HCT116 (cell line): ENCODE measurements around the gene SCN4A. TPM values are rescaled to one million over a fixed set of nuclear protein-coding genes. Genes with fewer than 3 reads are reported as not detected.

Source experiments
- ATAC-seq: fragments of 200-7000 bp; cut with Tn5 transposase; 2 replicates; pipeline ENCODE4 v1.9.1; 2020; ENCODE audit warnings: mild to moderate bottlenecking, moderate library complexity
- BruUV-seq: library from RNA; stranded (reverse); fragments of 400-500 nt; replicated peaks from 2 replicates; lab custom pipeline; 2021; lab: Mats Ljungman, UMichigan
- CTCF ChIA-PET: fragments of 300-600 bp; sonication (Branson Sonifier 250); formaldehyde crosslinking; loops from one replicate; lab custom pipeline; 2021; ENCODE audit warnings: antibody characterized with exemption; lab: Charles Lee
- POLR2A ChIA-PET: fragments of 300-600, 350-600 bp; sonication (Branson Sonifier 250); formaldehyde crosslinking; loops from one replicate; lab custom pipeline; 2021; ENCODE audit warnings: antibody characterized with exemption; lab: Charles Lee
- RAD21 ChIA-PET, 2 experiments: fragments of 300-600 bp; sonication (Branson Sonifier 250); formaldehyde crosslinking; loops; one replicate each; lab custom pipeline; 2023; ENCODE audit warnings: low total read pairs in 2 of 2; ENCODE audit not compliant: uncharacterized antibody in 2 of 2, unreplicated experiment in 2 of 2, low non-redundant PET in 1 of 2; lab: Charles Lee
- DNase-seq: peaks from one replicate; pipeline ENCODE4 v3.0.0-alpha.2; 2010; ENCODE audit warnings: low read depth, low spot score
- H2AFZ ChIP-seq: fragments of 200-600 bp; shearing (Covaris generic), sonication (generic); 2 replicates; pipeline ENCODE4 v1.6.1; 2017; ENCODE audit warnings: low read depth, mixed run types, mixed read lengths, antibody characterized with exemption, low read length; ENCODE audit not compliant: poor library complexity, severe bottlenecking
- H3K27ac ChIP-seq: 2 replicates; pipeline ENCODE4 v1.5.1; 2012; ENCODE audit warnings: low read depth, low read length
- H3K27me3 ChIP-seq: fragments of 200-600 bp; sonication (generic); 2 replicates; pipeline ENCODE4 v1.6.1; 2016; ENCODE audit warnings: mixed run types, low read length, mixed read lengths; ENCODE audit not compliant: insufficient read depth
- H3K36me3 ChIP-seq, 2 experiments: fragments of 200-500 bp in 1 of 2; fragments of 200-600 bp in 1 of 2; sonication (Bioruptor generic) in 1 of 2; sonication (generic) in 1 of 2; 2 replicates each; pipeline versions ENCODE4 v1.5.1 to v1.6.1; 2014 to 2016; ENCODE audit warnings: low read length in 2 of 2, inconsistent platforms in 1 of 2, mixed read lengths in 1 of 2, mixed run types in 1 of 2; ENCODE audit not compliant: insufficient read depth in 2 of 2, control insufficient read depth in 1 of 2
- H3K4me1 ChIP-seq, 2 experiments: fragments of 200-600 bp in 1 of 2; sonication (generic) in 1 of 2; 2 replicates each; pipeline versions ENCODE4 v1.5.1 to v1.6.1; 2012 to 2017; ENCODE audit warnings: low read length in 2 of 2, inconsistent platforms in 1 of 2, mild to moderate bottlenecking in 1 of 2, mixed read lengths in 1 of 2, mixed run types in 1 of 2, moderate library complexity in 1 of 2; ENCODE audit not compliant: insufficient read depth in 2 of 2, control insufficient read depth in 1 of 2
- H3K4me2 ChIP-seq: fragments of 200-600 bp; sonication (generic); 2 replicates; pipeline ENCODE4 v1.6.1; 2017; ENCODE audit warnings: mixed run types, low read length, mixed read lengths
- H3K4me3 ChIP-seq, 2 experiments: fragments of 200-600 bp in 1 of 2; sonication (generic) in 1 of 2; replicated peaks in 1 of 2; 2 replicates each; pipeline ENCODE4 v1.5.1; 2011 to 2016; ENCODE audit warnings: low read length in 2 of 2, control low read depth in 1 of 2, low read depth in 1 of 2, mild to moderate bottlenecking in 1 of 2, mixed read lengths in 1 of 2, mixed run types in 1 of 2
- H3K79me2 ChIP-seq: fragments of 200-600 bp; sonication (generic); 2 replicates; pipeline ENCODE4 v1.6.1; 2017; ENCODE audit warnings: mild to moderate bottlenecking, mixed run types, low read length, moderate library complexity, mixed read lengths; ENCODE audit not compliant: insufficient read depth
- H3K9ac ChIP-seq: fragments of 200-600 bp; sonication (generic); 2 replicates; pipeline ENCODE4 v1.6.1; 2016; ENCODE audit warnings: low read length, mixed read lengths
- H3K9me2 ChIP-seq: fragments of 200-600 bp; sonication (generic), shearing (Covaris generic); 2 replicates; pipeline ENCODE4 v1.6.1; 2017; ENCODE audit warnings: mixed run types, mild to moderate bottlenecking, moderate library complexity; ENCODE audit not compliant: insufficient read depth
- H3K9me3 ChIP-seq, 2 experiments: fragments of 200-500 bp in 1 of 2; fragments of 200-600 bp in 1 of 2; sonication (Bioruptor generic) in 1 of 2; sonication (generic) in 1 of 2; 2 replicates each; pipeline ENCODE4 v1.6.1; 2014 to 2017; ENCODE audit warnings: low read length in 2 of 2, mixed read lengths in 2 of 2, inconsistent platforms in 1 of 2, low read depth in 1 of 2, mild to moderate bottlenecking in 1 of 2, mixed run types in 1 of 2, moderate library complexity in 1 of 2; ENCODE audit not compliant: control insufficient read depth in 1 of 2, insufficient read depth in 1 of 2
- H4K20me1 ChIP-seq: fragments of 200-600 bp; sonication (generic), shearing (Covaris generic); 2 replicates; pipeline ENCODE4 v1.6.1; 2017; ENCODE audit warnings: mixed run types, mild to moderate bottlenecking, moderate library complexity; ENCODE audit not compliant: insufficient read depth
- CBX3 ChIP-seq: IDR thresholded peaks from 2 replicates; pipeline ENCODE4 v1.6.1; 2012; ENCODE audit warnings: low read depth
- CEBPB ChIP-seq: IDR thresholded peaks from 2 replicates; pipeline ENCODE4 v1.6.1; 2012; ENCODE audit warnings: low read depth
- EZH2 ChIP-seq: fragments of 200-600 bp; sonication (generic); IDR thresholded peaks from 2 replicates; pipeline ENCODE4 v1.6.1; 2017; ENCODE audit warnings: antibody characterized with exemption, mixed run types
- EZH2phosphoT487 ChIP-seq: fragments of 200-600 bp; IDR thresholded peaks from 2 replicates; pipeline ENCODE4 v1.6.1; 2018; ENCODE audit warnings: antibody characterized with exemption, borderline replicate concordance
- POLR2A ChIP-seq: IDR thresholded peaks from 2 replicates; pipeline ENCODE4 v1.7.0; 2011; ENCODE audit warnings: borderline replicate concordance; ENCODE audit not compliant: insufficient read depth, insufficient read length; ENCODE audit errors: extremely low read depth
- SIN3A ChIP-seq: IDR thresholded peaks from 2 replicates; pipeline ENCODE4 v1.6.1; 2012; ENCODE audit warnings: low read depth
- TCF7L2 ChIP-seq: IDR thresholded peaks from 2 replicates; pipeline ENCODE4 v1.7.0; 2011; ENCODE audit warnings: borderline replicate concordance, inconsistent platforms; ENCODE audit not compliant: insufficient read depth, insufficient read length; ENCODE audit errors: extremely low read depth
- YY1 ChIP-seq: IDR thresholded peaks from 2 replicates; pipeline ENCODE4 v1.6.1; 2011; ENCODE audit warnings: low read length, low read depth, moderate library complexity, mild to moderate bottlenecking; ENCODE audit not compliant: insufficient replicate concordance; ENCODE audit errors: extremely low read depth
- intact Hi-C: fragments of 100-400 bp; cut with micrococcal nuclease; formaldehyde crosslinking; loops from 2 replicates; pipeline ENCODE4 v1.10.0; 2022
- total RNA-seq: library from RNA; stranded (reverse); gene quantifications from one replicate; pipeline ENCODE4 v1.2.1, GENCODE V29; 2021; ENCODE audit not compliant: unreplicated experiment
- TF ChIP-seq, protein P1 (sequence below): IDR thresholded peaks from 2 replicates; pipeline ENCODE4 v1.6.1; 2012
- TF ChIP-seq, protein P2 (sequence below): IDR thresholded peaks from 2 replicates; pipeline ENCODE4 v1.6.1; 2012
- TF ChIP-seq, protein P3 (sequence below), 3 experiments: fragments of 200-600 bp in 1 of 3; sonication (generic) in 1 of 3; IDR thresholded peaks in 2 of 3; conservative IDR thresholded peaks in 1 of 3; 2 replicates each; pipeline ENCODE4 v1.5.1; 2012 to 2017; ENCODE audit warnings: low read depth in 2 of 3, low read length in 2 of 3, antibody characterized with exemption in 1 of 3, borderline replicate concordance in 1 of 3, control low read depth in 1 of 3, mild to moderate bottlenecking in 1 of 3, mixed read lengths in 1 of 3, mixed run types in 1 of 3, moderate library complexity in 1 of 3; ENCODE audit not compliant: insufficient read depth in 1 of 3
- TF ChIP-seq, protein P4 (sequence below): IDR thresholded peaks from 2 replicates; pipeline ENCODE4 v1.6.1; 2012; ENCODE audit warnings: low read depth

Gene SCN4A
- total RNA-seq, 1 experiment from 2014 or later: 2.7 TPM

DNA sequence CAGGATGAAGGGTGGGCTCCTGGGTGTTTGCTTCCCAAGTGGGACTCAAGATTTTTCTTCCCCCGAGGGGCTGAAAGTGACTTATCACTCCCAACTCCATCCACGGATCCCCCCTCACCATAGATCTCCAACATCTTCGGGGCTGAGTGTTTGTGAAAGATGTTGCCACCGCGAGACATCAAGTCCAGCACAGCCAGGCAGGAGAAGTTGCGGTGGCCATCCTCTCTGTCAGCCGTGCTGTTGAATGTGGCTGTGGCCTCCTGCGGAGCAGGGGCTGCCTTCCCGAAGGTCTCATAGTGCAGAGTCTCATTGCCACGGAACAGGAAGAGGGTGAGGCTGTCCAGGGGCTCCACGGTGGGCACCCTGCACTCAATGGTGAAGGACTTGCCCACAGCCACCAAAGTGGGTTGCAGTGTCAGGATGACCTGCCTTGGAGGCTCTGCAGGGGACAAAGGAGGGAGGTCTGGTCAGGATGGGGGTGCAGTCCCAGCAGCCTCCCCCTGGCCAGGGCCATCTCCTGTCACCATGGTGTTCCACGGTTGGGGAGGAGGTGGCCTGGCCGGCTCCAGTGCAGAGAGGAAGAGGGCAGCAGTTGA lies 30.9 kb upstream of the SCN4A start:
- Histone ChIP-seq H3K27ac (no peak overlapping the region), H3K9me3 (no peaks in the 10 kb centered on the region), H3K36me3 (no peaks in the 10 kb centered on the region), H3K27me3 (no peaks in the 10 kb centered on the region), H2AFZ (no peak overlapping the region), H3K4me3 (no peak overlapping the region), H3K9ac (no peak overlapping the region), H4K20me1 (no peaks in the 10 kb centered on the region), H3K9me2 (no peaks in the 10 kb centered on the region), H3K79me2 (no peaks in the 10 kb centered on the region), H3K4me2 (no peak overlapping the region), H3K4me1 (peaks cover 14 to 29% of the 10 kb centered on the region in 2 experiments)
- ATAC-seq (no peak), DNase-seq (no peak)
- intact Hi-C loops: no loop called here
- RAD21 ChIA-PET: no interaction called here
- CTCF ChIA-PET: no interaction called here
- TF ChIP-seq EZH2phosphoT487 (no peak), CBX3 (no peak)
- BruUV-seq: no TSS peak
- POLR2A ChIA-PET: no interaction called here

DNA sequence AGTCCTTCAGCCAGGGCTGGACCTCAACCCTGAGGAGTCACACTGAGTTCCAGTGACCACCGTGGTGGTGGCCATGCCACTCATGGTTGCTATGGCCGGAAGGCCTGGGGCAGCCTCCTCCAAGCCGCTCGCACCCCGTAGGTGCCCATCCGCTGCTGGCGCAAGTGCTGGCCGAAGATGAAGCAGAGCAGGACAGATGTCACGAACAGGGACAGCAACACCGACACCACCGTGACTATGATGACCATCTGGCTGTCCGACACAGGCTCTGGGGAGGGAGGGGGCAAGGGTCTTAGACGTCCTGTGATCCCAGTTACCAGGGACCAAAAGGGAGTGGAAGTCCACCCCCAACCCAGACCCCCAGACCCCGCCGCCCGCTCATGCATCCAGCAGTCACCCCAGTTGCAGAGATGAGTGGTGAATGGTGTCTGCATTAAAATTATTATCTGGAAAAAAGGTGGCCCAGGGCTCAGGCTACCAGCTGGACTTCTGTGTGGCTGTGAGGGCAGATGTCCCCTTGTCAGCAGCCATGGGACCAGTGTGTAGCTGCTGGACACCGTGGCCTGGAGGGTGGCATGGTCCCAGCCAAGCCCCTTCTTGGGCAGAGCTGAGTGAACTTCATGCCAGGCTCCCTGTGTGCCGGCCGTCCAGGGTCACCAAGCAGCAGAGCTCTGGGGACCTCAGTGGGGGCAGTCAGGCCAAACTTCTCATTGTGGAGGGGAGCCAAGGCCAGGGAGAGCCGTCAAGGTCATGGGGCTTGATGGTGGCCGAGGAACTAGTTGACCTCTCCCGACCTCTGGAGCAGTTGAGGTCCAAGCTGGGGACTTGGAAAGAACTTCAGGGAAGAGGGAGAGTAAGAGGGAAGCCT lies 30.2 kb upstream of the SCN4A start:
- no peaks in the 10 kb centered on the region for H3K36me3 ChIP-seq
- H3K4me3 ChIP-seq: no peak overlapping the region
- no peaks in the 10 kb centered on the region for H3K9me3 ChIP-seq
- no peak for DNase-seq
- intact Hi-C loops: no loop called here
- H3K27ac ChIP-seq: no peak overlapping the region
- H3K4me1 ChIP-seq: peaks cover 14 to 28% of the 10 kb centered on the region in 2 experiments
- no peaks in the 10 kb centered on the region for H3K27me3 ChIP-seq
- no peak overlapping the region for H3K9ac ChIP-seq
- no peak overlapping the region for H3K4me2 ChIP-seq
- H3K79me2 ChIP-seq: no peaks in the 10 kb centered on the region
- no peak overlapping the region for H2AFZ ChIP-seq
- POLR2A ChIA-PET: no interaction called here
- ATAC-seq: no peak
- CTCF ChIA-PET: interaction anchor here (1.1 kb wide), 1 partner anchor 12 kb away, joined by 3 read pairs; no protein-coding TSS in a partner anchor
- BruUV-seq: no TSS peak
- H3K9me2 ChIP-seq: no peaks in the 10 kb centered on the region
- RAD21 ChIA-PET: no interaction called here
- no peaks in the 10 kb centered on the region for H4K20me1 ChIP-seq
- TF ChIP-seq, protein P1, sequence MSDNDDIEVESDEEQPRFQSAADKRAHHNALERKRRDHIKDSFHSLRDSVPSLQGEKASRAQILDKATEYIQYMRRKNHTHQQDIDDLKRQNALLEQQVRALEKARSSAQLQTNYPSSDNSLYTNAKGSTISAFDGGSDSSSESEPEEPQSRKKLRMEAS: no peak
- TF ChIP-seq SIN3A: no peak
- no peak for TF ChIP-seq POLR2A
- no peak for TF ChIP-seq YY1
- TF ChIP-seq, protein P2, sequence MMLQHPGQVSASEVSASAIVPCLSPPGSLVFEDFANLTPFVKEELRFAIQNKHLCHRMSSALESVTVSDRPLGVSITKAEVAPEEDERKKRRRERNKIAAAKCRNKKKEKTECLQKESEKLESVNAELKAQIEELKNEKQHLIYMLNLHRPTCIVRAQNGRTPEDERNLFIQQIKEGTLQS: no peak
- TF ChIP-seq, protein P3, sequence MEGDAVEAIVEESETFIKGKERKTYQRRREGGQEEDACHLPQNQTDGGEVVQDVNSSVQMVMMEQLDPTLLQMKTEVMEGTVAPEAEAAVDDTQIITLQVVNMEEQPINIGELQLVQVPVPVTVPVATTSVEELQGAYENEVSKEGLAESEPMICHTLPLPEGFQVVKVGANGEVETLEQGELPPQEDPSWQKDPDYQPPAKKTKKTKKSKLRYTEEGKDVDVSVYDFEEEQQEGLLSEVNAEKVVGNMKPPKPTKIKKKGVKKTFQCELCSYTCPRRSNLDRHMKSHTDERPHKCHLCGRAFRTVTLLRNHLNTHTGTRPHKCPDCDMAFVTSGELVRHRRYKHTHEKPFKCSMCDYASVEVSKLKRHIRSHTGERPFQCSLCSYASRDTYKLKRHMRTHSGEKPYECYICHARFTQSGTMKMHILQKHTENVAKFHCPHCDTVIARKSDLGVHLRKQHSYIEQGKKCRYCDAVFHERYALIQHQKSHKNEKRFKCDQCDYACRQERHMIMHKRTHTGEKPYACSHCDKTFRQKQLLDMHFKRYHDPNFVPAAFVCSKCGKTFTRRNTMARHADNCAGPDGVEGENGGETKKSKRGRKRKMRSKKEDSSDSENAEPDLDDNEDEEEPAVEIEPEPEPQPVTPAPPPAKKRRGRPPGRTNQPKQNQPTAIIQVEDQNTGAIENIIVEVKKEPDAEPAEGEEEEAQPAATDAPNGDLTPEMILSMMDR (IDR thresholded peaks at IDR 0.05 in 2 of 3, conservative IDR thresholded peaks at IDR 0.05 in 1 of 3; ENCODE audit: borderline replicate concordance in 1 of 3, insufficient read depth in 1 of 3, low read depth in 2 of 3, low read length in 2 of 3): no peak
- no peak for TF ChIP-seq EZH2
- TF ChIP-seq, protein P4, sequence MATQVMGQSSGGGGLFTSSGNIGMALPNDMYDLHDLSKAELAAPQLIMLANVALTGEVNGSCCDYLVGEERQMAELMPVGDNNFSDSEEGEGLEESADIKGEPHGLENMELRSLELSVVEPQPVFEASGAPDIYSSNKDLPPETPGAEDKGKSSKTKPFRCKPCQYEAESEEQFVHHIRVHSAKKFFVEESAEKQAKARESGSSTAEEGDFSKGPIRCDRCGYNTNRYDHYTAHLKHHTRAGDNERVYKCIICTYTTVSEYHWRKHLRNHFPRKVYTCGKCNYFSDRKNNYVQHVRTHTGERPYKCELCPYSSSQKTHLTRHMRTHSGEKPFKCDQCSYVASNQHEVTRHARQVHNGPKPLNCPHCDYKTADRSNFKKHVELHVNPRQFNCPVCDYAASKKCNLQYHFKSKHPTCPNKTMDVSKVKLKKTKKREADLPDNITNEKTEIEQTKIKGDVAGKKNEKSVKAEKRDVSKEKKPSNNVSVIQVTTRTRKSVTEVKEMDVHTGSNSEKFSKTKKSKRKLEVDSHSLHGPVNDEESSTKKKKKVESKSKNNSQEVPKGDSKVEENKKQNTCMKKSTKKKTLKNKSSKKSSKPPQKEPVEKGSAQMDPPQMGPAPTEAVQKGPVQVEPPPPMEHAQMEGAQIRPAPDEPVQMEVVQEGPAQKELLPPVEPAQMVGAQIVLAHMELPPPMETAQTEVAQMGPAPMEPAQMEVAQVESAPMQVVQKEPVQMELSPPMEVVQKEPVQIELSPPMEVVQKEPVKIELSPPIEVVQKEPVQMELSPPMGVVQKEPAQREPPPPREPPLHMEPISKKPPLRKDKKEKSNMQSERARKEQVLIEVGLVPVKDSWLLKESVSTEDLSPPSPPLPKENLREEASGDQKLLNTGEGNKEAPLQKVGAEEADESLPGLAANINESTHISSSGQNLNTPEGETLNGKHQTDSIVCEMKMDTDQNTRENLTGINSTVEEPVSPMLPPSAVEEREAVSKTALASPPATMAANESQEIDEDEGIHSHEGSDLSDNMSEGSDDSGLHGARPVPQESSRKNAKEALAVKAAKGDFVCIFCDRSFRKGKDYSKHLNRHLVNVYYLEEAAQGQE: no peak
- no peak for TF ChIP-seq CEBPB
- no peak for TF ChIP-seq CBX3
- no peak for TF ChIP-seq TCF7L2
